HCT116 (cell line): Measurements from ENCODE around the gene SETD2. TPM values are rescaled to one million over a fixed set of nuclear protein-coding genes. Genes with fewer than 3 reads are reported as not detected.

Source experiments
- ATAC-seq: fragments of 200-7000 bp; cut with Tn5 transposase; 2 replicates; pipeline ENCODE4 v1.9.1; 2020; ENCODE audit warnings: mild to moderate bottlenecking, moderate library complexity
- BruUV-seq: library from RNA; stranded (reverse); fragments of 400-500 nt; replicated peaks from 2 replicates; lab custom pipeline; 2021; lab: Mats Ljungman, UMichigan
- CTCF ChIA-PET: fragments of 300-600 bp; sonication (Branson Sonifier 250); formaldehyde crosslinking; loops from one replicate; lab custom pipeline; 2021; ENCODE audit warnings: antibody characterized with exemption; lab: Charles Lee
- POLR2A ChIA-PET: fragments of 300-600, 350-600 bp; sonication (Branson Sonifier 250); formaldehyde crosslinking; loops from one replicate; lab custom pipeline; 2021; ENCODE audit warnings: antibody characterized with exemption; lab: Charles Lee
- RAD21 ChIA-PET, 2 experiments: fragments of 300-600 bp; sonication (Branson Sonifier 250); formaldehyde crosslinking; loops; one replicate each; lab custom pipeline; 2023; ENCODE audit warnings: low total read pairs in 2 of 2; ENCODE audit not compliant: uncharacterized antibody in 2 of 2, unreplicated experiment in 2 of 2, low non-redundant PET in 1 of 2; lab: Charles Lee
- DNase-seq: peaks from one replicate; pipeline ENCODE4 v3.0.0-alpha.2; 2010; ENCODE audit warnings: low read depth, low spot score
- H2AFZ ChIP-seq: fragments of 200-600 bp; shearing (Covaris generic), sonication (generic); 2 replicates; pipeline ENCODE4 v1.6.1; 2017; ENCODE audit warnings: low read depth, mixed run types, mixed read lengths, antibody characterized with exemption, low read length; ENCODE audit not compliant: poor library complexity, severe bottlenecking
- H3K27ac ChIP-seq: 2 replicates; pipeline ENCODE4 v1.5.1; 2012; ENCODE audit warnings: low read depth, low read length
- H3K27me3 ChIP-seq: fragments of 200-600 bp; sonication (generic); 2 replicates; pipeline ENCODE4 v1.6.1; 2016; ENCODE audit warnings: mixed run types, low read length, mixed read lengths; ENCODE audit not compliant: insufficient read depth
- H3K36me3 ChIP-seq, 2 experiments: fragments of 200-500 bp in 1 of 2; fragments of 200-600 bp in 1 of 2; sonication (Bioruptor generic) in 1 of 2; sonication (generic) in 1 of 2; 2 replicates each; pipeline versions ENCODE4 v1.5.1 to v1.6.1; 2014 to 2016; ENCODE audit warnings: low read length in 2 of 2, inconsistent platforms in 1 of 2, mixed read lengths in 1 of 2, mixed run types in 1 of 2; ENCODE audit not compliant: insufficient read depth in 2 of 2, control insufficient read depth in 1 of 2
- H3K4me1 ChIP-seq, 2 experiments: fragments of 200-600 bp in 1 of 2; sonication (generic) in 1 of 2; 2 replicates each; pipeline versions ENCODE4 v1.5.1 to v1.6.1; 2012 to 2017; ENCODE audit warnings: low read length in 2 of 2, inconsistent platforms in 1 of 2, mild to moderate bottlenecking in 1 of 2, mixed read lengths in 1 of 2, mixed run types in 1 of 2, moderate library complexity in 1 of 2; ENCODE audit not compliant: insufficient read depth in 2 of 2, control insufficient read depth in 1 of 2
- H3K4me2 ChIP-seq: fragments of 200-600 bp; sonication (generic); 2 replicates; pipeline ENCODE4 v1.6.1; 2017; ENCODE audit warnings: mixed run types, low read length, mixed read lengths
- H3K4me3 ChIP-seq, 2 experiments: fragments of 200-600 bp in 1 of 2; sonication (generic) in 1 of 2; replicated peaks in 1 of 2; 2 replicates each; pipeline ENCODE4 v1.5.1; 2011 to 2016; ENCODE audit warnings: low read length in 2 of 2, control low read depth in 1 of 2, low read depth in 1 of 2, mild to moderate bottlenecking in 1 of 2, mixed read lengths in 1 of 2, mixed run types in 1 of 2
- H3K79me2 ChIP-seq: fragments of 200-600 bp; sonication (generic); 2 replicates; pipeline ENCODE4 v1.6.1; 2017; ENCODE audit warnings: mild to moderate bottlenecking, mixed run types, low read length, moderate library complexity, mixed read lengths; ENCODE audit not compliant: insufficient read depth
- H3K9ac ChIP-seq: fragments of 200-600 bp; sonication (generic); 2 replicates; pipeline ENCODE4 v1.6.1; 2016; ENCODE audit warnings: low read length, mixed read lengths
- H3K9me2 ChIP-seq: fragments of 200-600 bp; sonication (generic), shearing (Covaris generic); 2 replicates; pipeline ENCODE4 v1.6.1; 2017; ENCODE audit warnings: mixed run types, mild to moderate bottlenecking, moderate library complexity; ENCODE audit not compliant: insufficient read depth
- H3K9me3 ChIP-seq, 2 experiments: fragments of 200-500 bp in 1 of 2; fragments of 200-600 bp in 1 of 2; sonication (Bioruptor generic) in 1 of 2; sonication (generic) in 1 of 2; 2 replicates each; pipeline ENCODE4 v1.6.1; 2014 to 2017; ENCODE audit warnings: low read length in 2 of 2, mixed read lengths in 2 of 2, inconsistent platforms in 1 of 2, low read depth in 1 of 2, mild to moderate bottlenecking in 1 of 2, mixed run types in 1 of 2, moderate library complexity in 1 of 2; ENCODE audit not compliant: control insufficient read depth in 1 of 2, insufficient read depth in 1 of 2
- H4K20me1 ChIP-seq: fragments of 200-600 bp; sonication (generic), shearing (Covaris generic); 2 replicates; pipeline ENCODE4 v1.6.1; 2017; ENCODE audit warnings: mixed run types, mild to moderate bottlenecking, moderate library complexity; ENCODE audit not compliant: insufficient read depth
- CEBPB ChIP-seq: IDR thresholded peaks from 2 replicates; pipeline ENCODE4 v1.6.1; 2012; ENCODE audit warnings: low read depth
- EGR1 ChIP-seq: IDR thresholded peaks from 2 replicates; pipeline ENCODE4 v1.6.1; 2012; ENCODE audit warnings: low read depth
- EZH2 ChIP-seq: fragments of 200-600 bp; sonication (generic); IDR thresholded peaks from 2 replicates; pipeline ENCODE4 v1.6.1; 2017; ENCODE audit warnings: antibody characterized with exemption, mixed run types
- RAD21 ChIP-seq: IDR thresholded peaks from 2 replicates; pipeline ENCODE4 v1.6.1; 2012; ENCODE audit warnings: low read depth, mild to moderate bottlenecking
- SP1 ChIP-seq: IDR thresholded peaks from 2 replicates; pipeline ENCODE4 v1.6.1; 2012; ENCODE audit warnings: low read depth
- SRF ChIP-seq: IDR thresholded peaks from 2 replicates; pipeline ENCODE4 v1.6.1; 2012; ENCODE audit warnings: low read depth
- TCF7L2 ChIP-seq: IDR thresholded peaks from 2 replicates; pipeline ENCODE4 v1.7.0; 2011; ENCODE audit warnings: borderline replicate concordance, inconsistent platforms; ENCODE audit not compliant: insufficient read depth, insufficient read length; ENCODE audit errors: extremely low read depth
- YY1 ChIP-seq: IDR thresholded peaks from 2 replicates; pipeline ENCODE4 v1.6.1; 2011; ENCODE audit warnings: low read length, low read depth, moderate library complexity, mild to moderate bottlenecking; ENCODE audit not compliant: insufficient replicate concordance; ENCODE audit errors: extremely low read depth
- ZFX ChIP-seq: fragments of 450-650 bp; IDR thresholded peaks from 2 replicates; pipeline ENCODE4 v1.6.1; 2017
- intact Hi-C: fragments of 100-400 bp; cut with micrococcal nuclease; formaldehyde crosslinking; loops from 2 replicates; pipeline ENCODE4 v1.10.0; 2022
- total RNA-seq: library from RNA; stranded (reverse); gene quantifications from one replicate; pipeline ENCODE4 v1.2.1, GENCODE V29; 2021; ENCODE audit not compliant: unreplicated experiment
- TF ChIP-seq, protein P1 (sequence below): IDR thresholded peaks from 2 replicates; pipeline ENCODE4 v1.6.1; 2012
- TF ChIP-seq, protein P2 (sequence below): IDR thresholded peaks from 2 replicates; pipeline ENCODE4 v1.6.1; 2012; ENCODE audit warnings: low read depth
- TF ChIP-seq, protein P3 (sequence below): IDR thresholded peaks from 2 replicates; pipeline ENCODE4 v1.6.1; 2012

SETD2 gene
- total RNA-seq, 1 experiment from 2014 or later, result 33.0 TPM

DNA sequence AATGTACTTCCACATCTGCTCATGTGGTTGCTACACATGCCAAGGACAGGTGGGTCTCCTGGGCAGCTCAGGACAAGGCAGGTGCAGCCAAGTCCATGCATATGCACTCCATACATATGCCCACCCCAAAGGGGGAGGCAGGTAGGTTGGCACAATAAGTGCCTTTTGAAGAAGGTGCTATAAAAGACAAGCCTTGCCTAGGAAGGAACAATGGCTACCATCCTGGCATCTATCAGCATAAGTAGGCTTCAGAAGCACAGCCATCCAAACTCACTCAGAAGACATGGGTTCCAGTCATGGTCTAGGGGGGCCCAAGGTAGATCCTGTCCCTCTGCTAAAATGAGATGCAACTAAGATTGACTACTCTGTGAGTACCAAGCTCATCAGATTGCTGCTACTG lies 149.9 kb downstream of the SETD2 start:
- peaks cover 0 to 5% of the 10 kb centered on the region in 2 experiments; a peak in 1 of 4 replicates for H3K4me1 ChIP-seq
- DNase-seq (no peak), ATAC-seq (no peak)
- peaks cover 3 to 4% of the 10 kb centered on the region in 2 experiments; a peak in 2 of 4 replicates for H3K36me3 ChIP-seq
- H3K9ac ChIP-seq, result no peak overlapping the region
- BruUV-seq, result no TSS peak
- no peak overlapping the region for H3K4me3 ChIP-seq
- ChIA-PET CTCF (no interaction called here), POLR2A (no interaction called here), RAD21 (no interaction called here)
- H3K27me3 ChIP-seq, result no peaks in the 10 kb centered on the region
- H4K20me1 ChIP-seq, result no peaks in the 10 kb centered on the region
- H3K4me2 ChIP-seq, result no peak overlapping the region
- no peak overlapping the region for H2AFZ ChIP-seq
- no peaks in the 10 kb centered on the region for H3K79me2 ChIP-seq
- H3K9me2 ChIP-seq, result no peaks in the 10 kb centered on the region
- no peaks in the 10 kb centered on the region for H3K9me3 ChIP-seq
- intact Hi-C loops, result no loop called here
- H3K27ac ChIP-seq, result no peak overlapping the region
- no peak for TF ChIP-seq YY1
- TF ChIP-seq, protein P1, sequence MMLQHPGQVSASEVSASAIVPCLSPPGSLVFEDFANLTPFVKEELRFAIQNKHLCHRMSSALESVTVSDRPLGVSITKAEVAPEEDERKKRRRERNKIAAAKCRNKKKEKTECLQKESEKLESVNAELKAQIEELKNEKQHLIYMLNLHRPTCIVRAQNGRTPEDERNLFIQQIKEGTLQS, result no peak
- TF ChIP-seq EZH2, result no peak
- TF ChIP-seq, protein P2, sequence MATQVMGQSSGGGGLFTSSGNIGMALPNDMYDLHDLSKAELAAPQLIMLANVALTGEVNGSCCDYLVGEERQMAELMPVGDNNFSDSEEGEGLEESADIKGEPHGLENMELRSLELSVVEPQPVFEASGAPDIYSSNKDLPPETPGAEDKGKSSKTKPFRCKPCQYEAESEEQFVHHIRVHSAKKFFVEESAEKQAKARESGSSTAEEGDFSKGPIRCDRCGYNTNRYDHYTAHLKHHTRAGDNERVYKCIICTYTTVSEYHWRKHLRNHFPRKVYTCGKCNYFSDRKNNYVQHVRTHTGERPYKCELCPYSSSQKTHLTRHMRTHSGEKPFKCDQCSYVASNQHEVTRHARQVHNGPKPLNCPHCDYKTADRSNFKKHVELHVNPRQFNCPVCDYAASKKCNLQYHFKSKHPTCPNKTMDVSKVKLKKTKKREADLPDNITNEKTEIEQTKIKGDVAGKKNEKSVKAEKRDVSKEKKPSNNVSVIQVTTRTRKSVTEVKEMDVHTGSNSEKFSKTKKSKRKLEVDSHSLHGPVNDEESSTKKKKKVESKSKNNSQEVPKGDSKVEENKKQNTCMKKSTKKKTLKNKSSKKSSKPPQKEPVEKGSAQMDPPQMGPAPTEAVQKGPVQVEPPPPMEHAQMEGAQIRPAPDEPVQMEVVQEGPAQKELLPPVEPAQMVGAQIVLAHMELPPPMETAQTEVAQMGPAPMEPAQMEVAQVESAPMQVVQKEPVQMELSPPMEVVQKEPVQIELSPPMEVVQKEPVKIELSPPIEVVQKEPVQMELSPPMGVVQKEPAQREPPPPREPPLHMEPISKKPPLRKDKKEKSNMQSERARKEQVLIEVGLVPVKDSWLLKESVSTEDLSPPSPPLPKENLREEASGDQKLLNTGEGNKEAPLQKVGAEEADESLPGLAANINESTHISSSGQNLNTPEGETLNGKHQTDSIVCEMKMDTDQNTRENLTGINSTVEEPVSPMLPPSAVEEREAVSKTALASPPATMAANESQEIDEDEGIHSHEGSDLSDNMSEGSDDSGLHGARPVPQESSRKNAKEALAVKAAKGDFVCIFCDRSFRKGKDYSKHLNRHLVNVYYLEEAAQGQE, result no peak
- no peak for TF ChIP-seq SP1
- no peak for TF ChIP-seq ZFX
- TF ChIP-seq SRF, result no peak
- TF ChIP-seq, protein P3, sequence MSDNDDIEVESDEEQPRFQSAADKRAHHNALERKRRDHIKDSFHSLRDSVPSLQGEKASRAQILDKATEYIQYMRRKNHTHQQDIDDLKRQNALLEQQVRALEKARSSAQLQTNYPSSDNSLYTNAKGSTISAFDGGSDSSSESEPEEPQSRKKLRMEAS, result no peak
- TF ChIP-seq EGR1, result no peak
- no peak for TF ChIP-seq TCF7L2
- TF ChIP-seq RAD21, result no peak
- no peak for TF ChIP-seq CEBPB
